GM13977 (cell line): Measurements from ENCODE around the gene GNPAT.

Experiments used
- DNase-seq: peaks from one replicate; pipeline ENCODE4 v3.0.0; 2012; ENCODE audit warnings: low spot score
- CTCF ChIP-seq: IDR thresholded peaks from 2 replicates; pipeline ENCODE4 v1.5.1; 2012; ENCODE audit warnings: mild to moderate bottlenecking, control low read depth; ENCODE audit not compliant: insufficient read depth; ENCODE audit errors: extremely low read depth, missing control alignments
- in situ Hi-C: fragments of 300-500 bp; cut with MboI; formaldehyde crosslinking; loops from one replicate; pipeline ENCODE4 v1.12.0; 2022; ENCODE audit warnings: low sequenced_read_pairs, low pct_unique_long_range_greater_than_20kb, mixed read lengths, inconsistent platforms; ENCODE audit not compliant: unreplicated experiment

The GNPAT gene

GRCh38 chr1:231272173-231272572 is 31.2 kb downstream of the GNPAT start:
- TF ChIP-seq CTCF = no peak

GRCh38 chr1:231272880-231273279 is 31.9 kb downstream of the GNPAT start:
- DNase-seq = no peak
- in situ Hi-C loops = no loop called here
- TF ChIP-seq CTCF = no peak

More at GRCh38 chr1:231272173-231272572, 31.2 kb downstream of the GNPAT start:
- in situ Hi-C loops = no loop called here
- no peak for DNase-seq

GRCh38 chr1:231274119-231274825 is 33.3 kb downstream of the GNPAT start:
- no peak for TF ChIP-seq CTCF
- DNase-seq = no peak
- in situ Hi-C loops = no loop called here

GRCh38 chr1:231278100-231278790 is 37.2 kb downstream of the GNPAT start:
- DNase-seq = no peak
- TF ChIP-seq CTCF = no peak
- in situ Hi-C loops = no loop called here

- TF ChIP-seq CTCF = no peak
- in situ Hi-C loops = no loop called here
- DNase-seq = no peak
Measured at GRCh38 chr1:231279081-231279480, 38.1 kb downstream of the GNPAT start.

GRCh38 chr1:231279683-231280082 is 38.7 kb downstream of the GNPAT start:
- TF ChIP-seq CTCF = no peak
- in situ Hi-C loops = no loop called here
- DNase-seq = no peak
